Sigmoid colon (tissue), 4 donors: ENCODE results near the gene YWHAE.

Experiments used
- CTCF ChIP-seq, 4 experiments: fragments of 450-650 bp in 3 of 4; fragments of 200-600 bp in 1 of 4; IDR thresholded peaks; one replicate each; pipeline ENCODE4 v1.5.1; 2016 to 2019; ENCODE audit warnings: antibody characterized with exemption in 4 of 4, mild to moderate bottlenecking in 3 of 4, moderate library complexity in 2 of 4
- POLR2A ChIP-seq, 2 donors: fragments of 450-650 bp; IDR thresholded peaks; one replicate each; pipeline ENCODE4 v1.6.1; 2016; ENCODE audit warnings: antibody characterized with exemption in 2 of 2, mild to moderate bottlenecking in 2 of 2, moderate library complexity in 2 of 2
- POLR2AphosphoS5 ChIP-seq, 4 donors: sonication (generic); formaldehyde crosslinking; IDR thresholded peaks; one replicate each; pipeline ENCODE4 v1.6.1; 2017; ENCODE audit warnings: antibody characterized with exemption in 4 of 4

GRCh38 chr17:1298606-1299005 is 101.4 kb downstream of the YWHAE start:
- TF ChIP-seq POLR2A (IDR thresholded peaks at IDR 0.05) = no peak
- TF ChIP-seq CTCF (IDR thresholded peaks at IDR 0.05) = no peak
- no peak for TF ChIP-seq POLR2AphosphoS5 (IDR thresholded peaks at IDR 0.05)
